ENCODE results near the gene CDH22.

Gene CDH22

GRCh38 chr20:46252352-46253091 lies 55.8 kb downstream of the CDH22 start:
- Histone ChIP-seq H2AFZ (no peak overlapping the region), H3K9me3 (ENCODE audit: control insufficient read depth, low read length) (no peaks in the 10 kb centered on the region), H3K4me3 (ENCODE audit: low read depth, low read length) (no peak overlapping the region), H3K4me1 (peaks cover 2% of the 10 kb centered on the region), H3K27me3 (ENCODE audit: control insufficient read depth, insufficient read depth, low read length) (peaks cover 5% of the 10 kb centered on the region), H3K27ac (no peak overlapping the region), H3K36me3 (ENCODE audit: control insufficient read depth, insufficient read depth, low read length) (no peaks in the 10 kb centered on the region), H3K9ac (no peak overlapping the region), H3K4me2 (ENCODE audit: low read length) (no peak overlapping the region), H3K79me2 (no peaks in the 10 kb centered on the region)
- TF ChIP-seq CTCF (IDR thresholded peaks at IDR 0.05): no peak

- no peak overlapping the region for H3K27ac ChIP-seq
- peaks cover 5% of the 10 kb centered on the region for H3K27me3 ChIP-seq (ENCODE audit: control insufficient read depth, insufficient read depth, low read length)
- no peaks in the 10 kb centered on the region for H3K79me2 ChIP-seq
- no peak overlapping the region for H3K4me2 ChIP-seq (ENCODE audit: low read length)
- peaks cover 2% of the 10 kb centered on the region for H3K4me1 ChIP-seq
- no peaks in the 10 kb centered on the region for H3K36me3 ChIP-seq (ENCODE audit: control insufficient read depth, insufficient read depth, low read length)
- no peaks in the 10 kb centered on the region for H3K9me3 ChIP-seq (ENCODE audit: control insufficient read depth, low read length)
- TF ChIP-seq CTCF (IDR thresholded peaks at IDR 0.05): no peak
- H2AFZ ChIP-seq: peak overlapping the region; percentile 36
- H3K9ac ChIP-seq: no peak overlapping the region
- no peak overlapping the region for H3K4me3 ChIP-seq (ENCODE audit: low read depth, low read length)
Measured at GRCh38 chr20:46251211-46251673, 57.1 kb downstream of the CDH22 start.

GRCh38 chr20:46250772-46251171 lies 57.5 kb downstream of the CDH22 start:
- no peaks in the 10 kb centered on the region for H3K79me2 ChIP-seq
- no peak for TF ChIP-seq CTCF (IDR thresholded peaks at IDR 0.05)
- H3K9ac ChIP-seq: no peak overlapping the region
- H3K4me1 ChIP-seq: peaks cover 2% of the 10 kb centered on the region
- no peak overlapping the region for H3K4me3 ChIP-seq (ENCODE audit: low read depth, low read length)
- H3K36me3 ChIP-seq (ENCODE audit: control insufficient read depth, insufficient read depth, low read length): no peaks in the 10 kb centered on the region
- peak overlapping the region; percentile 36 for H2AFZ ChIP-seq
- H3K4me2 ChIP-seq (ENCODE audit: low read length): no peak overlapping the region
- H3K27ac ChIP-seq: no peak overlapping the region
- no peaks in the 10 kb centered on the region for H3K9me3 ChIP-seq (ENCODE audit: control insufficient read depth, low read length)
- peaks cover 5% of the 10 kb centered on the region for H3K27me3 ChIP-seq (ENCODE audit: control insufficient read depth, insufficient read depth, low read length)

GRCh38 chr20:46249671-46250070 lies 58.6 kb downstream of the CDH22 start:
- H3K9ac ChIP-seq: no peak overlapping the region
- no peaks in the 10 kb centered on the region for H3K9me3 ChIP-seq (ENCODE audit: control insufficient read depth, low read length)
- no peak for TF ChIP-seq CTCF (IDR thresholded peaks at IDR 0.05)
- no peak overlapping the region for H3K4me2 ChIP-seq (ENCODE audit: low read length)
- H3K4me3 ChIP-seq (ENCODE audit: low read depth, low read length): no peak overlapping the region
- peaks cover 5% of the 10 kb centered on the region for H3K27me3 ChIP-seq (ENCODE audit: control insufficient read depth, insufficient read depth, low read length)
- no peaks in the 10 kb centered on the region for H3K36me3 ChIP-seq (ENCODE audit: control insufficient read depth, insufficient read depth, low read length)
- H3K4me1 ChIP-seq: no peaks in the 10 kb centered on the region
- H3K27ac ChIP-seq: no peak overlapping the region
- H2AFZ ChIP-seq: no peak overlapping the region
- no peaks in the 10 kb centered on the region for H3K79me2 ChIP-seq

- no peaks in the 10 kb centered on the region for H3K9me3 ChIP-seq (ENCODE audit: control insufficient read depth, low read length)
- no peak for TF ChIP-seq CTCF (IDR thresholded peaks at IDR 0.05)
- no peak overlapping the region for H3K4me2 ChIP-seq (ENCODE audit: low read length)
- no peak overlapping the region for H2AFZ ChIP-seq
- H3K36me3 ChIP-seq (ENCODE audit: control insufficient read depth, insufficient read depth, low read length): no peaks in the 10 kb centered on the region
- no peaks in the 10 kb centered on the region for H3K27me3 ChIP-seq (ENCODE audit: control insufficient read depth, insufficient read depth, low read length)
- no peak overlapping the region for H3K27ac ChIP-seq
- no peak overlapping the region for H3K4me3 ChIP-seq (ENCODE audit: low read depth, low read length)
- no peaks in the 10 kb centered on the region for H3K79me2 ChIP-seq
- no peak overlapping the region for H3K9ac ChIP-seq
- H3K4me1 ChIP-seq: no peaks in the 10 kb centered on the region
Measured at GRCh38 chr20:46246559-46246958, 61.7 kb downstream of the CDH22 start.

All from parathyroid adenoma (tissue), 2 donors.